Measurements from ENCODE around the gene ARAP1.

GRCh38 chr11:72682858-72683243 is 69.4 kb downstream of the ARAP1 start:
- TF ChIP-seq, protein P1, sequence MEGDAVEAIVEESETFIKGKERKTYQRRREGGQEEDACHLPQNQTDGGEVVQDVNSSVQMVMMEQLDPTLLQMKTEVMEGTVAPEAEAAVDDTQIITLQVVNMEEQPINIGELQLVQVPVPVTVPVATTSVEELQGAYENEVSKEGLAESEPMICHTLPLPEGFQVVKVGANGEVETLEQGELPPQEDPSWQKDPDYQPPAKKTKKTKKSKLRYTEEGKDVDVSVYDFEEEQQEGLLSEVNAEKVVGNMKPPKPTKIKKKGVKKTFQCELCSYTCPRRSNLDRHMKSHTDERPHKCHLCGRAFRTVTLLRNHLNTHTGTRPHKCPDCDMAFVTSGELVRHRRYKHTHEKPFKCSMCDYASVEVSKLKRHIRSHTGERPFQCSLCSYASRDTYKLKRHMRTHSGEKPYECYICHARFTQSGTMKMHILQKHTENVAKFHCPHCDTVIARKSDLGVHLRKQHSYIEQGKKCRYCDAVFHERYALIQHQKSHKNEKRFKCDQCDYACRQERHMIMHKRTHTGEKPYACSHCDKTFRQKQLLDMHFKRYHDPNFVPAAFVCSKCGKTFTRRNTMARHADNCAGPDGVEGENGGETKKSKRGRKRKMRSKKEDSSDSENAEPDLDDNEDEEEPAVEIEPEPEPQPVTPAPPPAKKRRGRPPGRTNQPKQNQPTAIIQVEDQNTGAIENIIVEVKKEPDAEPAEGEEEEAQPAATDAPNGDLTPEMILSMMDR (IDR thresholded peaks at IDR 0.05 in 4 of 5, conservative IDR thresholded peaks at IDR 0.05 in 1 of 5) = no peak
- TF ChIP-seq POLR2A (IDR thresholded peaks at IDR 0.05) = no peak

Data from gastrocnemius medialis (tissue), 4 donors.